HepG2 (cell line): ENCODE data around the gene SLU7. TPM values are rescaled to one million over a fixed set of nuclear protein-coding genes. Genes with fewer than 3 reads are reported as not detected.

Experiments used
- FOXP1 ChIP-seq, 2 experiments: fragments of 450-650 bp in 1 of 2; IDR thresholded peaks; 2 replicates each; pipeline ENCODE4 v1.6.1; 2017 to 2018; ENCODE audit warnings: antibody characterized with exemption in 1 of 2
- HDAC1 ChIP-seq: sonication (generic); formaldehyde crosslinking; IDR thresholded peaks from 2 replicates; pipeline ENCODE4 v1.5.1; 2020; ENCODE audit warnings: mild to moderate bottlenecking, missing genetic modification reagents
- HMG20B ChIP-seq: conservative IDR thresholded peaks from 2 replicates; pipeline ENCODE4 v1.6.1; 2016; ENCODE audit warnings: missing genetic modification reagents, missing compliant biosample characterization
- IRF2 ChIP-seq: IDR thresholded peaks from 2 replicates; pipeline ENCODE4 v1.6.1; 2018; ENCODE audit warnings: missing genetic modification reagents, missing compliant biosample characterization
- PHF20 ChIP-seq: sonication (generic); formaldehyde crosslinking; IDR thresholded peaks from 2 replicates; pipeline ENCODE4 v1.5.0; 2020; ENCODE audit warnings: mild to moderate bottlenecking, missing genetic modification reagents
- RELA ChIP-seq: sonication (generic); formaldehyde crosslinking; IDR thresholded peaks from 2 replicates; pipeline ENCODE4 v1.4.0; 2020; ENCODE audit warnings: missing genetic modification reagents
- SRY ChIP-seq: sonication (generic); formaldehyde crosslinking; IDR thresholded peaks from 2 replicates; pipeline ENCODE4 v1.8.0; 2022; ENCODE audit warnings: mild to moderate bottlenecking, missing genetic modification reagents
- SSRP1 ChIP-seq: IDR thresholded peaks from 2 replicates; pipeline ENCODE4 v1.6.1; 2016; ENCODE audit warnings: control low read depth
- STAG1 ChIP-seq: sonication (generic); formaldehyde crosslinking; IDR thresholded peaks from 2 replicates; pipeline ENCODE4 v1.4.0; 2020; ENCODE audit warnings: missing genetic modification reagents
- TBX2 ChIP-seq: sonication (generic); formaldehyde crosslinking; IDR thresholded peaks from 2 replicates; pipeline ENCODE4 v1.5.0; 2020; ENCODE audit warnings: missing genetic modification reagents, mild to moderate bottlenecking, borderline replicate concordance
- ZKSCAN5 ChIP-seq: sonication (generic); formaldehyde crosslinking; IDR thresholded peaks from 2 replicates; pipeline ENCODE4 v1.5.1; 2020; ENCODE audit warnings: mild to moderate bottlenecking, missing genetic modification reagents
- ZKSCAN8 ChIP-seq: IDR thresholded peaks from 2 replicates; pipeline ENCODE4 v1.6.1; 2016; ENCODE audit warnings: borderline replicate concordance, missing genetic modification reagents, missing compliant biosample characterization
- ZNF12 ChIP-seq: sonication (generic); formaldehyde crosslinking; IDR thresholded peaks from 2 replicates; pipeline ENCODE4 v1.5.0; 2020; ENCODE audit warnings: missing genetic modification reagents
- ZNF264 ChIP-seq: sonication (generic); formaldehyde crosslinking; IDR thresholded peaks from 2 replicates; pipeline ENCODE4 v1.4.0; 2020; ENCODE audit warnings: missing genetic modification reagents
- ZNF556 ChIP-seq: sonication (generic); formaldehyde crosslinking; IDR thresholded peaks from 2 replicates; pipeline ENCODE4 v1.4.0; 2020; ENCODE audit warnings: mild to moderate bottlenecking, missing genetic modification reagents, borderline replicate concordance
- ZNF788 ChIP-seq: sonication (generic); formaldehyde crosslinking; IDR thresholded peaks from 2 replicates; pipeline ENCODE4 v1.5.0; 2020; ENCODE audit warnings: mild to moderate bottlenecking, missing genetic modification reagents, borderline replicate concordance
- polyA plus RNA-seq, 8 experiments: library from polyadenylated mRNA; depleted of rRNA in 3 of 8; stranded (reverse) in 7 of 8; unstranded in 1 of 8; fragments of >200 nt; fragmentation: Illumina TruSeq in 4 of 8; extraction: Trizol in 4 of 8; gene quantifications; 2 replicates each; pipeline versions ENCODE4 v1.2.1 to v1.2.3, GENCODE V29; 2011 to 2016; ENCODE audit warnings: low read depth in 4 of 8, missing spikeins in 1 of 8, mixed read lengths in 1 of 8; ENCODE audit not compliant: insufficient read depth in 1 of 8
- total RNA-seq, 5 experiments: library from RNA; depleted of rRNA; stranded (reverse); fragments of >200 nt; fragmentation: Illumina TruSeq; extraction: Trizol; gene quantifications; 2 replicates each; pipeline ENCODE4 v1.2.3, GENCODE V29; 2016; ENCODE audit warnings: low read depth in 1 of 5
- TF ChIP-seq, protein P1 (sequence below): sonication (generic); formaldehyde crosslinking; IDR thresholded peaks from 2 replicates; pipeline ENCODE4 v1.4.0; 2020; ENCODE audit warnings: low read depth, mild to moderate bottlenecking, missing genetic modification reagents
- TF ChIP-seq, protein P2 (sequence below): sonication (generic); formaldehyde crosslinking; conservative IDR thresholded peaks from 2 replicates; pipeline ENCODE4 v1.8.0; 2022; ENCODE audit warnings: missing genetic modification reagents
- TF ChIP-seq, protein P3 (sequence below): sonication (generic); formaldehyde crosslinking; IDR thresholded peaks from 2 replicates; pipeline ENCODE4 v1.9.0; 2021; ENCODE audit warnings: mild to moderate bottlenecking, missing genetic modification reagents
- TF ChIP-seq, protein P4 (sequence below): sonication (generic); formaldehyde crosslinking; IDR thresholded peaks from 2 replicates; pipeline ENCODE4 v1.5.0; 2020; ENCODE audit warnings: missing genetic modification reagents

The SLU7 gene
- total and polyA plus RNA-seq, 2 of the 13 experiments (the other 11 are each of a cell fraction or from before 2014, with no cell fraction given): 24.0 to 39.2 TPM

DNA sequence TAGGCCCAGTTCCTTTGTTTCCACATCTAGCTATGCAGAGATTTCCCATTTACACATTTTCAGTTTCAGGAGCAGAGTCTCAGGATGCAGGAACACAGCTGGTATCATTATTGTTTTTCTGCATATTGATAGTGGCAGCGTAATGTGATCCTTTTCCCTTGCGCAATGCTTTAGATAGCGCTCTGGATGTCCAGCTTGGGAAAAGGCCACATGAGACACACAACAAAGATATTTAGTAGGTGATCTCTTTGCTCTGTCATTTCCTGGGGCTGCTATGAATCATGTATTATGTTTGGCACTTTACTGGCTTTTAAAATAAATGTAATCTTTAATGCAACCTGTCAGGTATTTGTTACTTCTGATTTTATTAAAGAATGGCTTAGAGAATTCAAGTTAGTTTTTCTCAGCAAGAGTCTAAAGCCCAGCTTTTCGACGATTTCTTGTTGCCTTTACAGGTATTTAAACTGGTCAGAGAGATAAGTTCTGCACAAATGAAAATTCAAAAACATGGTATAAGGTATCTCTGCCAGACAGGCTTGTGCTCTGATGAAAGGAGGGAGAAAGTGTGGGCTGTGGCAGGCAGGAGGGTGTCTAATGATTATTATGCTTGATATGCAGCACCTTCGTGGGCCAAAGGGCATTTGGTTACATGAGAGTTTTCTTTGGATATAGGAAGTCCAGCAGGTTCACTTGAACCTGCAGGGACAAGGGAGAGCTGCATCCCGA lies 45.0 kb upstream of the SLU7 start (continued):
- TF ChIP-seq RELA (CRISPR knock-in tag) (no peak), ZNF788 (CRISPR knock-in tag) (peak; percentile 61; the same call in 1 of the 2 replicates), PHF20 (CRISPR knock-in tag) (no peak), ZNF264 (0 out of 2 replicates have a peak, but pooled peaks have one; percentile 16), HMG20B (CRISPR knock-in tag) (0 out of 2 replicates have a peak, but pooled peaks have one; percentile 32), HDAC1 (peak; percentile 38; the same call in 1 of the 2 replicates), ZKSCAN5 (CRISPR knock-in tag) (no peak), TBX2 (peak; percentile 68), FOXP1 (IDR thresholded peaks at IDR 0.05) (no peak), FOXP1 (CRISPR knock-in tag; IDR thresholded peaks at IDR 0.05) (peak; percentile 55; the same call in 1 of the 2 replicates), ZKSCAN8 (0 out of 2 replicates have a peak, but pooled peaks have one; percentile 60), ZNF556 (CRISPR knock-in tag) (no peak), IRF2 (0 out of 2 replicates have a peak, but pooled peaks have one; percentile 18), SRY (CRISPR knock-in tag) (no peak), ZNF12 (CRISPR knock-in tag) (no peak), STAG1 (CRISPR knock-in tag) (no peak), SSRP1 (CRISPR knock-in tag) (0 out of 2 replicates have a peak, but pooled peaks have one; percentile 25)
- TF ChIP-seq, protein P1, sequence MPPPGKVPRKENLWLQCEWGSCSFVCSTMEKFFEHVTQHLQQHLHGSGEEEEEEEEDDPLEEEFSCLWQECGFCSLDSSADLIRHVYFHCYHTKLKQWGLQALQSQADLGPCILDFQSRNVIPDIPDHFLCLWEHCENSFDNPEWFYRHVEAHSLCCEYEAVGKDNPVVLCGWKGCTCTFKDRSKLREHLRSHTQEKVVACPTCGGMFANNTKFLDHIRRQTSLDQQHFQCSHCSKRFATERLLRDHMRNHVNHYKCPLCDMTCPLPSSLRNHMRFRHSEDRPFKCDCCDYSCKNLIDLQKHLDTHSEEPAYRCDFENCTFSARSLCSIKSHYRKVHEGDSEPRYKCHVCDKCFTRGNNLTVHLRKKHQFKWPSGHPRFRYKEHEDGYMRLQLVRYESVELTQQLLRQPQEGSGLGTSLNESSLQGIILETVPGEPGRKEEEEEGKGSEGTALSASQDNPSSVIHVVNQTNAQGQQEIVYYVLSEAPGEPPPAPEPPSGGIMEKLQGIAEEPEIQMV (CRISPR knock-in tag): no peak
- TF ChIP-seq, protein P2, sequence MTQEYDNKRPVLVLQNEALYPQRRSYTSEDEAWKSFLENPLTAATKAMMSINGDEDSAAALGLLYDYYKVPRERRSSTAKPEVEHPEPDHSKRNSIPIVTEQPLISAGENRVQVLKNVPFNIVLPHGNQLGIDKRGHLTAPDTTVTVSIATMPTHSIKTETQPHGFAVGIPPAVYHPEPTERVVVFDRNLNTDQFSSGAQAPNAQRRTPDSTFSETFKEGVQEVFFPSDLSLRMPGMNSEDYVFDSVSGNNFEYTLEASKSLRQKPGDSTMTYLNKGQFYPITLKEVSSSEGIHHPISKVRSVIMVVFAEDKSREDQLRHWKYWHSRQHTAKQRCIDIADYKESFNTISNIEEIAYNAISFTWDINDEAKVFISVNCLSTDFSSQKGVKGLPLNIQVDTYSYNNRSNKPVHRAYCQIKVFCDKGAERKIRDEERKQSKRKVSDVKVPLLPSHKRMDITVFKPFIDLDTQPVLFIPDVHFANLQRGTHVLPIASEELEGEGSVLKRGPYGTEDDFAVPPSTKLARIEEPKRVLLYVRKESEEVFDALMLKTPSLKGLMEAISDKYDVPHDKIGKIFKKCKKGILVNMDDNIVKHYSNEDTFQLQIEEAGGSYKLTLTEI (CRISPR knock-in tag): no peak
- TF ChIP-seq, protein P3, sequence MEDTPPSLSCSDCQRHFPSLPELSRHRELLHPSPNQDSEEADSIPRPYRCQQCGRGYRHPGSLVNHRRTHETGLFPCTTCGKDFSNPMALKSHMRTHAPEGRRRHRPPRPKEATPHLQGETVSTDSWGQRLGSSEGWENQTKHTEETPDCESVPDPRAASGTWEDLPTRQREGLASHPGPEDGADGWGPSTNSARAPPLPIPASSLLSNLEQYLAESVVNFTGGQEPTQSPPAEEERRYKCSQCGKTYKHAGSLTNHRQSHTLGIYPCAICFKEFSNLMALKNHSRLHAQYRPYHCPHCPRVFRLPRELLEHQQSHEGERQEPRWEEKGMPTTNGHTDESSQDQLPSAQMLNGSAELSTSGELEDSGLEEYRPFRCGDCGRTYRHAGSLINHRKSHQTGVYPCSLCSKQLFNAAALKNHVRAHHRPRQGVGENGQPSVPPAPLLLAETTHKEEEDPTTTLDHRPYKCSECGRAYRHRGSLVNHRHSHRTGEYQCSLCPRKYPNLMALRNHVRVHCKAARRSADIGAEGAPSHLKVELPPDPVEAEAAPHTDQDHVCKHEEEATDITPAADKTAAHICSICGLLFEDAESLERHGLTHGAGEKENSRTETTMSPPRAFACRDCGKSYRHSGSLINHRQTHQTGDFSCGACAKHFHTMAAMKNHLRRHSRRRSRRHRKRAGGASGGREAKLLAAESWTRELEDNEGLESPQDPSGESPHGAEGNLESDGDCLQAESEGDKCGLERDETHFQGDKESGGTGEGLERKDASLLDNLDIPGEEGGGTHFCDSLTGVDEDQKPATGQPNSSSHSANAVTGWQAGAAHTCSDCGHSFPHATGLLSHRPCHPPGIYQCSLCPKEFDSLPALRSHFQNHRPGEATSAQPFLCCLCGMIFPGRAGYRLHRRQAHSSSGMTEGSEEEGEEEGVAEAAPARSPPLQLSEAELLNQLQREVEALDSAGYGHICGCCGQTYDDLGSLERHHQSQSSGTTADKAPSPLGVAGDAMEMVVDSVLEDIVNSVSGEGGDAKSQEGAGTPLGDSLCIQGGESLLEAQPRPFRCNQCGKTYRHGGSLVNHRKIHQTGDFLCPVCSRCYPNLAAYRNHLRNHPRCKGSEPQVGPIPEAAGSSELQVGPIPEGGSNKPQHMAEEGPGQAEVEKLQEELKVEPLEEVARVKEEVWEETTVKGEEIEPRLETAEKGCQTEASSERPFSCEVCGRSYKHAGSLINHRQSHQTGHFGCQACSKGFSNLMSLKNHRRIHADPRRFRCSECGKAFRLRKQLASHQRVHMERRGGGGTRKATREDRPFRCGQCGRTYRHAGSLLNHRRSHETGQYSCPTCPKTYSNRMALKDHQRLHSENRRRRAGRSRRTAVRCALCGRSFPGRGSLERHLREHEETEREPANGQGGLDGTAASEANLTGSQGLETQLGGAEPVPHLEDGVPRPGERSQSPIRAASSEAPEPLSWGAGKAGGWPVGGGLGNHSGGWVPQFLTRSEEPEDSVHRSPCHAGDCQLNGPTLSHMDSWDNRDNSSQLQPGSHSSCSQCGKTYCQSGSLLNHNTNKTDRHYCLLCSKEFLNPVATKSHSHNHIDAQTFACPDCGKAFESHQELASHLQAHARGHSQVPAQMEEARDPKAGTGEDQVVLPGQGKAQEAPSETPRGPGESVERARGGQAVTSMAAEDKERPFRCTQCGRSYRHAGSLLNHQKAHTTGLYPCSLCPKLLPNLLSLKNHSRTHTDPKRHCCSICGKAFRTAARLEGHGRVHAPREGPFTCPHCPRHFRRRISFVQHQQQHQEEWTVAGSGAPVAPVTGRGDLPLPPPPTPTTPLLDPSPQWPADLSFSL (CRISPR knock-in tag): peak; percentile 28; the same call in 1 of the 2 replicates
- TF ChIP-seq, protein P4, sequence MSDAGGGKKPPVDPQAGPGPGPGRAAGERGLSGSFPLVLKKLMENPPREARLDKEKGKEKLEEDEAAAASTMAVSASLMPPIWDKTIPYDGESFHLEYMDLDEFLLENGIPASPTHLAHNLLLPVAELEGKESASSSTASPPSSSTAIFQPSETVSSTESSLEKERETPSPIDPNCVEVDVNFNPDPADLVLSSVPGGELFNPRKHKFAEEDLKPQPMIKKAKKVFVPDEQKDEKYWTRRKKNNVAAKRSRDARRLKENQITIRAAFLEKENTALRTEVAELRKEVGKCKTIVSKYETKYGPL (CRISPR knock-in tag): no peak
